A549 treated with dexamethasone at 1 μM for 4 hours (cell line): ENCODE measurements around the gene CLDN15. TPM values are rescaled to one million over a fixed set of nuclear protein-coding genes. Genes with fewer than 3 reads are reported as not detected.

Experiments
- total RNA-seq: library from RNA; stranded (reverse); fragments of 200-300 nt; extraction: Qiagen RNA extraction; gene quantifications from 5 replicates; pipeline ENCODE4 v1.2.3, GENCODE V29; 2022

Gene CLDN15, protein sequence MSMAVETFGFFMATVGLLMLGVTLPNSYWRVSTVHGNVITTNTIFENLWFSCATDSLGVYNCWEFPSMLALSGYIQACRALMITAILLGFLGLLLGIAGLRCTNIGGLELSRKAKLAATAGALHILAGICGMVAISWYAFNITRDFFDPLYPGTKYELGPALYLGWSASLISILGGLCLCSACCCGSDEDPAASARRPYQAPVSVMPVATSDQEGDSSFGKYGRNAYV
- total RNA-seq = 6.1 to 12.2 TPM (median 10.6 TPM) in 5 replicates

DNA sequence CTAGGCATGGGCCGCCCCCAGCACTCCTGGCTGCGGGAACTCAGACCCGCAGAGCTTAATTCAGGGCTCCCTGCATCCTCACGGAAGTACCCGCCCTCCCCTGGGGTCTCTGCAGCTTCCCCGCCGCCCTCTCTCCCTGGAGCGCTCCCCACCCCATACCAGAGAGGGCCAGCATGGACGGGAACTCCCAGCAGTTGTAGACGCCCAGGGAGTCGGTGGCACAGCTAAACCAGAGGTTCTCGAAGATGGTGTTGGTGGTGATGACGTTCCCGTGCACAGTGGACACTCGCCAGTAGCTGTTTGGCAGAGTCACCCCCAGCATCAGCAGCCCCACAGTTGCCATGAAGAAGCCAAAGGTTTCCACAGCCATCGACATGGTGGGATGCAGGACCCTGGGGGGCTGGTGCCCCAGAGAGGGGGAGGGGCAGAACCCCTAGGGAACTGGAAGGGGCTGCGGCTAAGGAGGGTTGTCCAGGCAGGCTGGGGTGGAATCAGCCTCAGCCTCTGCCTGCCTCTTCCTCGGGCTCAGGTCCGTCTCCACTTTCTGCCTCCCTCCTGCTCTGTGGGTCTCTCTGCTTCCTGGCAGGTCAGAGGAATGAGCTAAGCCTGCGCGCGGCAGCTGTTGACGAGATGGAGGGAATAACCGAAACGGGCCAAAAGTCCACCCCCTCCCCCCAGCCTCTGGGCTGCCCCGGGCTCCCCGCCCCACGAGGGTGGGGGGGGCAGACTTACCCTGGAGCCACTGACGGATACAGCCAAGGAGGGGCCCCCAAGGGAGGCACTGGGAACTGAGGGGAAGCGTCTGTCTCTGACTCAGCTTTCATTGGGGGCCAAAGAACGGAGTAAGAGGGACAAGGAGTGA lies at the start of gene CLDN15:
TSS of gene CLDN15 (minus strand) at position 597 of the 862 bp plus-strand sequence. CDS start at position 376, 221 bp downstream.

DNA sequence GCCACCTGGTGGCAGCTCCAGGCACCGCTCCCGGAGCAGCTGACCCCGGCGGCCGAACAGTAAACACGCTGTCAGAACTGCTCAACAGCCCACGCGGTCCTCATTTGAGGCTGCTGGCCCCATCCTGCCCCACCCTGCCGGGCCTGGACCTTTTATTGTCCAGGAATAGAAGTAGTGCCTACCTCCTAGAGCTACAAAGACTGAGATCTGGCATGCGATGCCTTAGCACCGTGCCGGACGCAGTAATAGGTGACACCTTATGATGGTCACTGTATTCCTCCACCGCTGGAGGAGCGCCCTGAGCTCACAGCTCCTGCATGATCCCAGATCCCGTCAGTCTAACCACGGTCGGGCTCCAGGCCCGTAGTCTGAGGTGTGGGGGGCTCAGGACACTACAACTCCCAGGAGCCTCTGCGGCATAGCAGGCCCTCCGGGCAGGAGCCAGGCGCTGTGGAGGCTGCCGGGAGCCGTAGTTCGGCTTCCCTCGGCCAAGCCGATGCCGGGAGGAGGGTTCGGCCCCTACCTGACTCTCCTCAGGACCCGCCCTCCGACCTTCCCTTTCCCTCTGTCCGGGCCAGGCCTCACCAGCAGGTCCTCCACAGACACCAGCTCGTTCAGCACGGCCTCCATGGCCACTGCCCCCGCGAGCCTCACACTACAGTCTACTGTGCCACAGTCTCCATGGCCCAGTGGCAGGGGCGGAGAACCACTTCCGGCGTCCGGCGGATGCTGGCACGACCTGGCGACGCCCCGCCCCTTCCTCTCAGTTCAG lies 7.0 kb upstream of the CLDN15 start, which contains the start of gene FIS1:
TSS of gene FIS1 (minus strand) at position 707 of the 772 bp plus-strand sequence. CDS start at position 630, 77 bp downstream.

DNA sequence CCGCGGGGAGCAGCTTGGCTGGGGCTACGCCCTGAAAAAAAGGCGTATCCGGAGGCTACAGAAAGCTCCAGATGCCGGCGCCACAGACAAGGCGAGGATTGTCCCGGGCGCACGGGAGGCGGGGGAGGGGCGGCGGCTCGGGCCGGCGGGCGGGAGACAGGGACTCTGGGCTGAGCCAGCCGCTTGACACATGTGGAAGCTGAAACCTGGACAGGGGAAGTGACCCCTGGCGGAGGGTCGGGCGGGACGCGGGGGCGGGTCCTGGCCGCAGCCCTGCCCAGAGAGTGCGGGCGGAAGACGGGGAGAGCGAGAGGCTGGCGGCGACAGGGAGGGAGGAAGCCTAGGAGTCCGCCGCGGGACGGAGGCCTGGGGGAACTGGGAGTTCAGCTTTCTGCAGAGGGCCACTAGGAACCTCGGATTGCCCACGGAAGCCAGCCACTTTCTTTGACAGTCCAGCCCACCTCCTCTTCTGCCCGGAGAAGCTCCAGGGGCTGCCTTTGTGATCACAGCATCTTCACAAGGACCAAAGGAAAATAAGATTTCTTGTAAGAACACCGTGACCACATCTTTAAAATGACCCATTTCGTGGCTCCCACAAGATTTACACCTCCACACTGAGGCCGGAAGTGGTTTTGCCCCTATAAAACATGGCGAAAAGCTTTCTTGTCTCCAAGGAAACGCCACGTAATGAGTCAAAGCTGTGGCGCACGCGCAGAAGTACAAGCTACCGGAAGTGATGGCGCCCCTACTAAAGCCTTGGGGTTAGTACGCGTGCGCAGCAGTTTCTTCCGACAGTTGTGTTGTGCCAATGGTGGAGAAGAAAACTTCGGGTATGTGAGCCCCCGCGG lies 20.0 kb downstream of the CLDN15 start, which contains the start of the genes PLOD3 and ZNHIT1:
TSS of gene PLOD3 (minus strand) at position 194 of the 848 bp plus-strand sequence. CDS start 307 bp downstream, outside the sequence.
TSS of gene ZNHIT1 (plus strand) at position 778 of the 848 bp plus-strand sequence. CDS start at position 809, 31 bp downstream.

DNA sequence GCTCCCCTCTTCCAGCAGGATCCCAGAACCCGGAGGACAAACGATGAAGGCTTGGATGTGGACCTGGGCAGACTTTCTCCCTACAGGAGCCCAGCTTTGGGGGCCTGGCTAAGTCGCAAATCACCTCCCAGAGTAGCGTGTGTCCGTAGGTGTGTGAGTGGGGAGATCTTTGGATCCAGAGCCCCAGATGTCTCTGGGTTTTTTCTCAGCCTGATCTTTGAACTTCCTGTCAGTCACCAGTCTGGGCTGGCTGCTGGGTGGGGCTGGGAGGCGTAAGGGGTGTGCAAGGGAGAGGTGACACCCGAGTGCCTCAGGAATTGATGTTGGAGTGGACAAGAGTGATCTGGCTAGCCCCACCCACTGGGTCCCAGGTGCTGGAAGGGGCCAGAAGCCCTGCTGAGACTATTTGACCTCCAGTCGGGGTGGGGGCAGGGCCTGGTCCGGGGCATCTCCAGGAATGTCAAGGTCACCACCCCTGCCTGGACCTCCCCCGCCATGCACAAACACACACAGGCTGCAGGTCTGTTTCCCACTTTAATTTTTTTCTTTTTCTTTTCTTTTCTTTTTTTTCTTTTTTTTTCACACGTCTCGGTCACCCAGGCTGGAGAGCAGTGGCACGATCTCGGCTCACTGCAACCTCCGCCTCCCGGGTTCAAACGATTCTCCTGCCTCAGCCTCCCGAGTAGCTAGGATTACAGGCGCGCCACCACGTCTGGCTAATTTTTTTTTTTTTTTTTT lies 36.6 kb downstream of the CLDN15 start, which contains the start of gene MOGAT3:
TSS of gene MOGAT3 (minus strand) at position 175 of the 738 bp plus-strand sequence. CDS start 182 bp downstream, outside the sequence.

Other genes starting within 250 kb of the CLDN15 start
- gene MUC17, start 217.7 kb downstream of the CLDN15 start, total RNA-seq = 0.02 to 0.14 TPM (median 0.03 TPM) in 5 replicates
- gene TRIM56, start 152.3 kb downstream of the CLDN15 start, total RNA-seq = 9.8 to 19.3 TPM (median 17.2 TPM) in 5 replicates
- gene SERPINE1, start 110.7 kb downstream of the CLDN15 start, total RNA-seq = 1,539 to 2,200 TPM (median 1,878 TPM) in 5 replicates
- gene AP1S1, start 83.3 kb downstream of the CLDN15 start, total RNA-seq = 124 to 149 TPM (median 129 TPM) in 5 replicates
- gene VGF, start 72.2 kb downstream of the CLDN15 start, total RNA-seq = 9.7 to 28.7 TPM (median 20.3 TPM) in 5 replicates
- gene NAT16, start 57.5 kb downstream of the CLDN15 start, total RNA-seq = 0.09 to 0.21 TPM (median 0.12 TPM) in 5 replicates
- 0.20 TPM in 1 of 5 replicates, not detected in the others for gene MOGAT3, start 36.8 kb downstream of the CLDN15 start, total RNA-seq
- 66.2 to 92.5 TPM (median 87.1 TPM) in 5 replicates for gene PLOD3, start 20.2 kb downstream of the CLDN15 start, total RNA-seq
- 67.6 to 90.3 TPM (median 82.7 TPM) in 5 replicates for gene ZNHIT1, start 19.6 kb downstream of the CLDN15 start, total RNA-seq
- 129 to 139 TPM (median 132 TPM) in 5 replicates for gene FIS1, start 7.3 kb upstream of the CLDN15 start, total RNA-seq
- gene IFT22, start 84.0 kb upstream of the CLDN15 start, total RNA-seq = 46.7 to 51.6 TPM (median 51.0 TPM) in 5 replicates
- gene COL26A1, start 125.1 kb upstream of the CLDN15 start, total RNA-seq = 0.42 to 0.72 TPM (median 0.64 TPM) in 5 replicates